Keratinocyte (primary cell): ENCODE results near the gene NUMBL. TPM values are rescaled to one million over a fixed set of nuclear protein-coding genes. Genes with fewer than 3 reads are reported as not detected.

Source experiments
- DNase-seq: peaks from one replicate; pipeline ENCODE4 v3.0.0-alpha.2; 2011; ENCODE audit warnings: low read depth, missing footprints, low spot score
- FAIRE-seq: peaks from 2 replicates; lab custom pipeline; 2011; peaks lifted over from hg19 to GRCh38; lab: Jason Lieb, UNC
- H2AFZ ChIP-seq: 2 replicates; pipeline ENCODE4 v1.6.0; 2012; ENCODE audit warnings: low read length, control low read depth, inconsistent platforms; ENCODE audit not compliant: control insufficient read depth
- H3K27ac ChIP-seq: 2 replicates; pipeline ENCODE4 v1.5.1; 2011; ENCODE audit warnings: low read length; ENCODE audit not compliant: control insufficient read depth, insufficient read depth
- H3K27me3 ChIP-seq: 3 replicates; pipeline ENCODE4 v1.6.0; 2011; ENCODE audit warnings: low read length; ENCODE audit not compliant: control insufficient read depth, insufficient read depth; ENCODE audit errors: extremely low read depth
- H3K36me3 ChIP-seq, 2 experiments: 2 replicates in 1 of 2; 3 replicates in 1 of 2; pipeline ENCODE4 v1.5.1; 2011; ENCODE audit warnings: low read length in 2 of 2, mild to moderate bottlenecking in 1 of 2; ENCODE audit not compliant: control insufficient read depth in 2 of 2, insufficient read depth in 2 of 2; ENCODE audit errors: extremely low read depth in 1 of 2
- H3K4me1 ChIP-seq: 3 replicates; pipeline ENCODE4 v1.5.1; 2011; ENCODE audit warnings: low read length; ENCODE audit not compliant: control insufficient read depth, insufficient read depth; ENCODE audit errors: extremely low read depth
- H3K4me2 ChIP-seq: 3 replicates; pipeline ENCODE4 v1.6.0; 2011; ENCODE audit warnings: low read depth, low read length; ENCODE audit not compliant: control insufficient read depth, insufficient read depth; ENCODE audit errors: extremely low read depth
- H3K4me3 ChIP-seq, 3 experiments: fragments of 200-600 bp in 1 of 3; sonication (generic) in 1 of 3; 2 replicates in 2 of 3; 3 replicates in 1 of 3; pipeline ENCODE4 v1.5.1; 2011 to 2016; ENCODE audit warnings: low read length in 3 of 3, mild to moderate bottlenecking in 3 of 3, control low read depth in 2 of 3, inconsistent platforms in 1 of 3, low read depth in 1 of 3, mixed read lengths in 1 of 3, mixed run types in 1 of 3, moderate library complexity in 1 of 3; ENCODE audit not compliant: control insufficient read depth in 2 of 3, insufficient read depth in 2 of 3; ENCODE audit errors: extremely low read depth in 1 of 3
- H3K79me2 ChIP-seq: 2 replicates; pipeline ENCODE4 v1.6.0; 2012; ENCODE audit warnings: low read length; ENCODE audit not compliant: control insufficient read depth, insufficient read depth
- H3K9ac ChIP-seq: 3 replicates; pipeline ENCODE4 v1.6.0; 2011; ENCODE audit warnings: low read length; ENCODE audit not compliant: control insufficient read depth, insufficient read depth; ENCODE audit errors: extremely low read depth
- H3K9me1 ChIP-seq: 3 replicates; pipeline ENCODE4 v1.6.0; 2011; ENCODE audit warnings: low read length; ENCODE audit not compliant: control insufficient read depth, insufficient read depth; ENCODE audit errors: extremely low read depth
- H3K9me3 ChIP-seq: 2 replicates; pipeline ENCODE4 v1.5.1; 2012; ENCODE audit warnings: low read depth, low read length; ENCODE audit not compliant: control insufficient read depth
- H4K20me1 ChIP-seq: 3 replicates; pipeline ENCODE4 v1.6.0; 2011; ENCODE audit warnings: low read length; ENCODE audit not compliant: control insufficient read depth, insufficient read depth; ENCODE audit errors: extremely low read depth
- CTCF ChIP-seq, 3 experiments: IDR thresholded peaks in 1 of 3; conservative IDR thresholded peaks in 1 of 3; optimal IDR thresholded peaks in 1 of 3; 2 replicates in 2 of 3; 3 replicates in 1 of 3; pipeline versions ENCODE3 to v1.5.1; 2011; ENCODE audit warnings: low read length in 3 of 3, mild to moderate bottlenecking in 3 of 3, moderate library complexity in 2 of 3, control low read depth in 1 of 3, inconsistent platforms in 1 of 3; ENCODE audit not compliant: insufficient read depth in 2 of 3; ENCODE audit errors: extremely low read depth in 1 of 3
- EZH2 ChIP-seq: IDR thresholded peaks from one replicate; pipeline ENCODE4 v1.6.1; 2012; ENCODE audit warnings: inconsistent platforms, mild to moderate bottlenecking, low read length, moderate library complexity
- dilution Hi-C: fragments of 300-500 bp; cut with MboI; formaldehyde crosslinking; loops from one replicate; pipeline ENCODE4 v1.7.0; 2020; ENCODE audit warnings: low sequenced_read_pairs; ENCODE audit not compliant: extremely low pct_ligation_motif_present
- polyA plus RNA-seq, 5 experiments: library from polyadenylated mRNA; depleted of rRNA in 3 of 5; stranded (reverse) in 3 of 5; stranded (forward) in 1 of 5; unstranded in 1 of 5; fragments of >200 nt; gene quantifications; 1 replicate in 1 of 5; 2 replicates in 3 of 5; 3 replicates in 1 of 5; pipeline versions ENCODE4 v1.2.1 to v1.2.3, GENCODE V29; 2011 to 2012; ENCODE audit warnings: missing spikeins in 2 of 5, low read depth in 1 of 5, low replicate concordance in 1 of 5

Gene NUMBL
- polyA plus RNA-seq, 1 donor (not counting 4 experiments of a cell fraction or from before 2014, with no cell fraction given): 5.7 TPM

- Histone ChIP-seq H3K36me3 (peaks cover 35 to 36% of the 10 kb centered on the region in 2 experiments), H3K9me1 (no peaks in the 10 kb centered on the region), H3K27ac (no peak overlapping the region), H3K9ac (no peak overlapping the region), H3K79me2 (no peaks in the 10 kb centered on the region), H3K4me2 (no peak overlapping the region), H3K4me1 (no peaks in the 10 kb centered on the region), H3K4me3 (no peak overlapping the region), H4K20me1 (no peaks in the 10 kb centered on the region), H3K9me3 (peaks cover 3% of the 10 kb centered on the region), H3K27me3 (no peaks in the 10 kb centered on the region), H2AFZ (no peak overlapping the region)
- no peak for DNase-seq
- dilution Hi-C loops: no loop called here
- no peak for FAIRE-seq
- no peak for TF ChIP-seq EZH2
- TF ChIP-seq CTCF (optimal IDR thresholded peaks at IDR 0.05 in 1 of 3, IDR thresholded peaks at IDR 0.05 in 1 of 3, conservative IDR thresholded peaks at IDR 0.05 in 1 of 3; ENCODE audit: extremely low read depth in 1 of 3, insufficient read depth in 2 of 3, low read length in 3 of 3): no peak
Observed at GRCh38 chr19:40674291-40674690, 16.2 kb downstream of the NUMBL start.

- no peaks in the 10 kb centered on the region for H4K20me1 ChIP-seq
- H3K4me3 ChIP-seq: no peak overlapping the region
- H3K27ac ChIP-seq: no peak overlapping the region
- TF ChIP-seq CTCF (optimal IDR thresholded peaks at IDR 0.05 in 1 of 3, IDR thresholded peaks at IDR 0.05 in 1 of 3, conservative IDR thresholded peaks at IDR 0.05 in 1 of 3; ENCODE audit: extremely low read depth in 1 of 3, insufficient read depth in 2 of 3, low read length in 3 of 3) (no peak), EZH2 (no peak)
- no peak overlapping the region for H3K9ac ChIP-seq
- H2AFZ ChIP-seq: no peak overlapping the region
- H3K9me3 ChIP-seq: peaks cover 3% of the 10 kb centered on the region
- no peaks in the 10 kb centered on the region for H3K4me1 ChIP-seq
- H3K79me2 ChIP-seq: no peaks in the 10 kb centered on the region
- DNase-seq (no peak), FAIRE-seq (no peak)
- H3K9me1 ChIP-seq: no peaks in the 10 kb centered on the region
- peaks cover 36 to 37% of the 10 kb centered on the region in 2 experiments for H3K36me3 ChIP-seq
- dilution Hi-C loops: no loop called here
- no peak overlapping the region for H3K4me2 ChIP-seq
- H3K27me3 ChIP-seq: no peaks in the 10 kb centered on the region
Observed at GRCh38 chr19:40673397-40673796, 17.1 kb downstream of the NUMBL start.
